Skeletal muscle cell (primary cell): ENCODE results near the gene WSCD1.

Experiments
- DNase-seq: peaks from one replicate; pipeline ENCODE4 v3.0.0-alpha.2; 2010; ENCODE audit warnings: low read depth
- H3K4me3 ChIP-seq: 2 replicates; pipeline ENCODE4 v1.5.1; 2011; ENCODE audit warnings: low read depth, mild to moderate bottlenecking, control low read depth, low read length, moderate library complexity

Gene WSCD1

GRCh38 chr17:6100891-6101500, 30.8 kb downstream of the WSCD1 start:
- no peak for DNase-seq
- H3K4me3 ChIP-seq = no peak overlapping the region

GRCh38 chr17:6101706-6102105, 31.5 kb downstream of the WSCD1 start:
- H3K4me3 ChIP-seq = no peak overlapping the region
- DNase-seq = no peak

GRCh38 chr17:6102615-6103014, 32.4 kb downstream of the WSCD1 start:
- no peak for DNase-seq

GRCh38 chr17:6104956-6105648, 34.9 kb downstream of the WSCD1 start:
- no peak overlapping the region for H3K4me3 ChIP-seq
- DNase-seq = no peak

More at GRCh38 chr17:6102615-6103014, 32.4 kb downstream of the WSCD1 start:
- no peak overlapping the region for H3K4me3 ChIP-seq

GRCh38 chr17:6105649-6106007, 35.4 kb downstream of the WSCD1 start:
- H3K4me3 ChIP-seq = no peak overlapping the region
- no peak for DNase-seq

GRCh38 chr17:6106212-6106611, 36.0 kb downstream of the WSCD1 start:
- H3K4me3 ChIP-seq = no peak overlapping the region

GRCh38 chr17:6107791-6108190, 37.6 kb downstream of the WSCD1 start:
- DNase-seq = no peak
- no peak overlapping the region for H3K4me3 ChIP-seq

More at GRCh38 chr17:6106212-6106611, 36.0 kb downstream of the WSCD1 start:
- DNase-seq = no peak

- no peak for DNase-seq
- no peak overlapping the region for H3K4me3 ChIP-seq
Measured at GRCh38 chr17:6108382-6108781, 38.2 kb downstream of the WSCD1 start.

GRCh38 chr17:6108987-6109386, 38.8 kb downstream of the WSCD1 start:
- no peak for DNase-seq
- no peak overlapping the region for H3K4me3 ChIP-seq

- no peak overlapping the region for H3K4me3 ChIP-seq
- DNase-seq = no peak
Measured at GRCh38 chr17:6109536-6109935, 39.4 kb downstream of the WSCD1 start.

GRCh38 chr17:6110088-6110487, 39.9 kb downstream of the WSCD1 start:
- no peak overlapping the region for H3K4me3 ChIP-seq
- no peak for DNase-seq

GRCh38 chr17:6110592-6110991, 40.4 kb downstream of the WSCD1 start:
- no peak for DNase-seq
- H3K4me3 ChIP-seq = no peak overlapping the region

GRCh38 chr17:6120351-6120750, 50.2 kb downstream of the WSCD1 start:
- no peak overlapping the region for H3K4me3 ChIP-seq
- DNase-seq = no peak

GRCh38 chr17:6124856-6125255, 54.7 kb downstream of the WSCD1 start:
- DNase-seq = no peak
- no peak overlapping the region for H3K4me3 ChIP-seq

- DNase-seq = no peak
- no peak overlapping the region for H3K4me3 ChIP-seq
Measured at GRCh38 chr17:6126768-6127167, 56.6 kb downstream of the WSCD1 start.

GRCh38 chr17:6134721-6135120, 64.5 kb downstream of the WSCD1 start:
- no peak for DNase-seq
- H3K4me3 ChIP-seq = no peak overlapping the region

- DNase-seq = no peak
- H3K4me3 ChIP-seq = no peak overlapping the region
Measured at GRCh38 chr17:6135236-6135635, 65.1 kb downstream of the WSCD1 start.

GRCh38 chr17:6135996-6136395, 65.8 kb downstream of the WSCD1 start:
- DNase-seq = no peak
- H3K4me3 ChIP-seq = no peak overlapping the region

GRCh38 chr17:6137716-6138502, 67.7 kb downstream of the WSCD1 start:
- no peak for DNase-seq
- no peak overlapping the region for H3K4me3 ChIP-seq

- no peak overlapping the region for H3K4me3 ChIP-seq
- no peak for DNase-seq
Measured at GRCh38 chr17:6138761-6139446, 68.7 kb downstream of the WSCD1 start.
